ENCODE results near the gene GPATCH8. TPM values are rescaled to one million over a fixed set of nuclear protein-coding genes. Genes with fewer than 3 reads are reported as not detected.

Gene GPATCH8
- total RNA-seq, 4 donors from 2014 or later: 52.7 to 106 (median 57.7) TPM

DNA sequence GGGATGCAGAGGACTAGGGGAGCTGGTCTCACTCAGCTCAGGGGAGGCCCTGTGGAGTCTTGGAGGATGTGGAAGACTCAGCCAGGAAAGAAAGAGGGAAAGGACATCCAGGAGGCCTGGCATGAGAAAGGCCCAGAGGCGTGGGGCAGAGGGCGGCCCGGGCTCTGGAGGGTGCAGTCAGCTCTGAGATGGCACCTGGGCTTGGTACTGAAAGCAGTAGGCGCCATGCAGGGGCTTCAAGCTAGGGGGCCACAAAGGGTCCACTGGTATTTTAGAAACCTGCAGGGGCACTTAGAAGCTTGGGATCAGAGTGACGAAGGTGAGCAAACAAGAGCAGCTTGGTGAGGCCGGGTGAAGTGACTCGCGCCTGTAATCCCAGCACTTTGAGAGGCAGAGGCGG lies 145.1 kb downstream of the GPATCH8 start:
- no peak for TF ChIP-seq POLR2A (IDR thresholded peaks at IDR 0.05)

GRCh38 chr17:44356241-44356640 lies 147.0 kb downstream of the GPATCH8 start:
- 91 to 96% methylated on average over 7 to 11 of the region's 11 CpGs for WGBS, 2 donors
- no peak for DNase-seq
- no peaks in the 10 kb centered on the region for H3K27me3 ChIP-seq
- intact Hi-C loops (cut with DNase I): no loop called here
- TF ChIP-seq POLR2A (IDR thresholded peaks at IDR 0.05): no peak
- TF ChIP-seq, protein P1, sequence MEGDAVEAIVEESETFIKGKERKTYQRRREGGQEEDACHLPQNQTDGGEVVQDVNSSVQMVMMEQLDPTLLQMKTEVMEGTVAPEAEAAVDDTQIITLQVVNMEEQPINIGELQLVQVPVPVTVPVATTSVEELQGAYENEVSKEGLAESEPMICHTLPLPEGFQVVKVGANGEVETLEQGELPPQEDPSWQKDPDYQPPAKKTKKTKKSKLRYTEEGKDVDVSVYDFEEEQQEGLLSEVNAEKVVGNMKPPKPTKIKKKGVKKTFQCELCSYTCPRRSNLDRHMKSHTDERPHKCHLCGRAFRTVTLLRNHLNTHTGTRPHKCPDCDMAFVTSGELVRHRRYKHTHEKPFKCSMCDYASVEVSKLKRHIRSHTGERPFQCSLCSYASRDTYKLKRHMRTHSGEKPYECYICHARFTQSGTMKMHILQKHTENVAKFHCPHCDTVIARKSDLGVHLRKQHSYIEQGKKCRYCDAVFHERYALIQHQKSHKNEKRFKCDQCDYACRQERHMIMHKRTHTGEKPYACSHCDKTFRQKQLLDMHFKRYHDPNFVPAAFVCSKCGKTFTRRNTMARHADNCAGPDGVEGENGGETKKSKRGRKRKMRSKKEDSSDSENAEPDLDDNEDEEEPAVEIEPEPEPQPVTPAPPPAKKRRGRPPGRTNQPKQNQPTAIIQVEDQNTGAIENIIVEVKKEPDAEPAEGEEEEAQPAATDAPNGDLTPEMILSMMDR (IDR thresholded peaks at IDR 0.05): no peak
- peaks cover 14 to 17% of the 10 kb centered on the region in 2 donors for H3K36me3 ChIP-seq
- peaks cover 6% of the 10 kb centered on the region in 2 donors for H3K4me1 ChIP-seq
- no peak overlapping the region for H3K27ac ChIP-seq
- no peaks in the 10 kb centered on the region for H3K9me3 ChIP-seq
- H3K4me3 ChIP-seq (replicated peaks in 1 of 3): no peak overlapping the region

More for the DNA sequence above, 145.1 kb downstream of the GPATCH8 start:
- Histone ChIP-seq H3K27ac (no peak overlapping the region), H3K9me3 (no peaks in the 10 kb centered on the region), H3K27me3 (no peaks in the 10 kb centered on the region), H3K36me3 (no peaks in the 10 kb centered on the region), H3K4me3 (replicated peaks in 1 of 3) (no peak overlapping the region), H3K4me1 (peaks cover 18 to 19% of the 10 kb centered on the region in 2 donors)
- DNase-seq: no peak
- WGBS, 2 donors: 90 to 93% methylated on average over 9 of the region's 9 CpGs
- intact Hi-C loops (cut with DNase I): no loop called here

GRCh38 chr17:44355642-44356099 lies 147.5 kb downstream of the GPATCH8 start:
- Histone ChIP-seq H3K36me3 (peaks cover 19 to 22% of the 10 kb centered on the region in 2 donors), H3K27me3 (no peaks in the 10 kb centered on the region), H3K4me1 (peaks cover under 1% of the 10 kb centered on the region in 2 donors), H3K27ac (no peak overlapping the region), H3K4me3 (replicated peaks in 1 of 3) (no peak overlapping the region), H3K9me3 (no peaks in the 10 kb centered on the region)
- TF ChIP-seq POLR2A (IDR thresholded peaks at IDR 0.05): no peak
- TF ChIP-seq, protein P1 (IDR thresholded peaks at IDR 0.05): no peak
- intact Hi-C loops (cut with DNase I): no loop called here
- WGBS, 2 donors: 77 to 85% methylated on average over 9 to 17 of the region's 17 CpGs
- DNase-seq: no peak

- H3K4me1 ChIP-seq: no peaks in the 10 kb centered on the region
- H3K9me3 ChIP-seq: no peaks in the 10 kb centered on the region
- DNase-seq: no peak
- intact Hi-C loops (cut with DNase I): no loop called here
- WGBS, 2 donors: 80 to 86% methylated on average over 41 to 42 of the region's 77 CpGs
- H3K36me3 ChIP-seq: peaks cover 26 to 27% of the 10 kb centered on the region in 2 donors
- H3K27ac ChIP-seq: no peak overlapping the region
- TF ChIP-seq, protein P1 (IDR thresholded peaks at IDR 0.05): peak in 2 of 6 experiments; percentile 16 to 17
- no peak for TF ChIP-seq POLR2A (IDR thresholded peaks at IDR 0.05)
- H3K27me3 ChIP-seq: no peaks in the 10 kb centered on the region
- H3K4me3 ChIP-seq (replicated peaks in 1 of 3): no peak overlapping the region
Measured at GRCh38 chr17:44354582-44355561, 148.3 kb downstream of the GPATCH8 start.

DNA sequence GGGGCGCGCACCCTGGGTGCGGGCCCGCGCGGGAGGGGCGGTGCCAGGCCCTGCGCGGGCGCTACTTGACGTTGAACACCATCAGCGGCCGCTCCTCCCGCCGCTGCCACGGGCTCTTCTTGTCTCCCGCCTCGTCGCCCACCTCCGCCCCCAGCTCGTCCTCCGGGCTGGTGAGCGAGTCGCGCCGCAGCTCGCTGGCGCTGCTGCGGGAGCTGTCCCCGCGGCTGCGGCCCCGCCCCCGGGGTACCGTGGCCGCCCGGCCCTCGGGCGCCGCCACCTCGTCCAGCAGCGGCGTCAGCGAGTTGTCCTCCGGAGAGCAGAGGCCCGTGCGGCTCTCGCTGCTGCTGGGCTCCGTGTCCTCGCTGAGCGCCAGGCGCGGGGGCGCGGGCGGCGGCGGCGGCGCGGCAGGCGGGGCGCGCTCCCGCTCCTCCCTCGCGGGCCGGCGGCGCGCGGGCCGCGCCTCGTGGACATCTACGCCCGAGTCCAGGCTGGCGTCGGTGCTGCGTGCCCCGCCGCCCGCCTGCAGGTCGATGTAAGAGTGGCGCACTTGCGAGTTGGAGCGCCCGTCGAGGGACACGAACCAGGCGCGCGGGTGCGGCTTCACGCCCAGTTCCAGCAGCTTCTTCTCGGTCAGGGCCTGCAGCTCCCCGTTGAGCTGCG lies 149.4 kb downstream of the GPATCH8 start:
- intact Hi-C loops (cut with DNase I): no loop called here
- no peak overlapping the region for H3K27ac ChIP-seq
- H3K4me1 ChIP-seq: no peaks in the 10 kb centered on the region
- no peaks in the 10 kb centered on the region for H3K27me3 ChIP-seq
- H3K9me3 ChIP-seq: no peaks in the 10 kb centered on the region
- TF ChIP-seq, protein P1 (IDR thresholded peaks at IDR 0.05): no peak
- no peak for TF ChIP-seq POLR2A (IDR thresholded peaks at IDR 0.05)
- H3K4me3 ChIP-seq (replicated peaks in 1 of 3): no peak overlapping the region
- DNase-seq: no peak
- 64 to 88% methylated on average over 12 to 42 of the region's 98 CpGs for WGBS, 2 donors
- peaks cover 27 to 30% of the 10 kb centered on the region in 2 donors for H3K36me3 ChIP-seq
